ENCODE data around the gene CADPS. TPM values are rescaled to one million over a fixed set of nuclear protein-coding genes. Genes with fewer than 3 reads are reported as not detected.

Gene CADPS
- total RNA-seq, 1 experiment from 2014 or later, result not detected

GRCh38 chr3:62919784-62920465 lies 44.7 kb upstream of the CADPS start:
- CTCF ChIA-PET, result no interaction called here
- no peak overlapping the region for H3K27ac ChIP-seq (ENCODE audit: low read length)
- in situ Hi-C loops (cut with HindIII; ENCODE audit: low pct_unique_long_range_greater_than_20kb, low sequenced_read_pairs), result no loop called here
- intact Hi-C loops (cut with micrococcal nuclease; ENCODE audit: unreplicated experiment), result no loop called here
- no peak for TF ChIP-seq TCF7L2 (IDR thresholded peaks at IDR 0.05; ENCODE audit: low read depth, low read length)
- no peak for TF ChIP-seq CTCF (IDR thresholded peaks at IDR 0.05)
- TF ChIP-seq POLR2AphosphoS5 (IDR thresholded peaks at IDR 0.05; ENCODE audit: low read depth, low read length), result no peak
- no peak for TF ChIP-seq REST (IDR thresholded peaks at IDR 0.05; ENCODE audit: insufficient read depth in 1 of 2, low read depth in 2 of 2, low read length in 1 of 2)
- TF ChIP-seq SIN3A (IDR thresholded peaks at IDR 0.05; ENCODE audit: borderline replicate concordance, insufficient read depth, low read depth, low read length), result no peak
- no peak for ATAC-seq
- no peaks in the 10 kb centered on the region for H3K9me3 ChIP-seq (ENCODE audit: control insufficient read depth, insufficient read depth, low read depth, low read length)
- no peaks in the 10 kb centered on the region for H3K4me1 ChIP-seq (ENCODE audit: control insufficient read depth, insufficient read depth, low read length)
- no TSS peak for BruUV-seq (replicated peaks)
- H3K4me3 ChIP-seq (ENCODE audit: low read depth in 2 of 2, low read length in 2 of 2), result no peak overlapping the region
- no peaks in the 10 kb centered on the region for H3K36me3 ChIP-seq (ENCODE audit: control insufficient read depth, insufficient read depth, low read length)
- POLR2A ChIA-PET, result no interaction called here
- H3K27me3 ChIP-seq (ENCODE audit: control insufficient read depth, insufficient read depth, low read length), result no peaks in the 10 kb centered on the region
- DNase-seq (ENCODE audit: low read depth, low spot score), result no peak

- in situ Hi-C loops (cut with HindIII; ENCODE audit: low pct_unique_long_range_greater_than_20kb, low sequenced_read_pairs) (no loop called here), intact Hi-C loops (cut with micrococcal nuclease; ENCODE audit: unreplicated experiment) (no loop called here)
- no peak for TF ChIP-seq CTCF (IDR thresholded peaks at IDR 0.05)
- no peak for TF ChIP-seq SIN3A (IDR thresholded peaks at IDR 0.05; ENCODE audit: borderline replicate concordance, insufficient read depth, low read depth, low read length)
- no peak for TF ChIP-seq REST (IDR thresholded peaks at IDR 0.05; ENCODE audit: insufficient read depth in 1 of 2, low read depth in 2 of 2, low read length in 1 of 2)
- TF ChIP-seq TCF7L2 (IDR thresholded peaks at IDR 0.05; ENCODE audit: low read depth, low read length), result no peak
- no peak for TF ChIP-seq POLR2AphosphoS5 (IDR thresholded peaks at IDR 0.05; ENCODE audit: low read depth, low read length)
- Histone ChIP-seq H3K9me3 (ENCODE audit: control insufficient read depth, insufficient read depth, low read depth, low read length) (no peaks in the 10 kb centered on the region), H3K27ac (ENCODE audit: low read length) (no peak overlapping the region), H3K4me1 (ENCODE audit: control insufficient read depth, insufficient read depth, low read length) (no peaks in the 10 kb centered on the region), H3K27me3 (ENCODE audit: control insufficient read depth, insufficient read depth, low read length) (no peaks in the 10 kb centered on the region), H3K36me3 (ENCODE audit: control insufficient read depth, insufficient read depth, low read length) (no peaks in the 10 kb centered on the region), H3K4me3 (ENCODE audit: low read depth in 2 of 2, low read length in 2 of 2) (no peak overlapping the region)
- BruUV-seq (replicated peaks), result no TSS peak
- POLR2A ChIA-PET, result no interaction called here
- CTCF ChIA-PET, result no interaction called here
- ATAC-seq (no peak), DNase-seq (ENCODE audit: low read depth, low spot score) (no peak)
Observed at GRCh38 chr3:62918777-62919176, 43.6 kb upstream of the CADPS start.
